Measurements from ENCODE around the gene MPP3.
"Not testable (repeated sequence)": the region's sequence is repeated elsewhere in the genome, so short reads cannot be mapped to it uniquely, and the experiment has no call there.

MPP3 gene

GRCh38 chr17:43842975-43843325 is 10.0 kb upstream of the MPP3 start:
- no peak for TF ChIP-seq CTCF (IDR thresholded peaks at IDR 0.05; ENCODE audit: low read depth, low read length)
- no peak for DNase-seq (ENCODE audit: extremely low read depth, low read depth)

- DNase-seq (ENCODE audit: extremely low read depth, low read depth), result not testable (repeated sequence)
These were observed 9.4 kb upstream of the MPP3 start for GRCh38 chr17:43842091-43842974.

GRCh38 chr17:43841282-43841681 is 8.3 kb upstream of the MPP3 start:
- no peak for TF ChIP-seq CTCF (IDR thresholded peaks at IDR 0.05; ENCODE audit: low read depth, low read length)
- DNase-seq (ENCODE audit: extremely low read depth, low read depth), result no peak

- peak; percentile 5 for TF ChIP-seq CTCF (IDR thresholded peaks at IDR 0.05; ENCODE audit: low read depth, low read length)
- DNase-seq (ENCODE audit: extremely low read depth, low read depth), result no peak
These were observed 7.9 kb upstream of the MPP3 start for GRCh38 chr17:43840814-43841213.

GRCh38 chr17:43839670-43840108 is 6.7 kb upstream of the MPP3 start:
- TF ChIP-seq CTCF (IDR thresholded peaks at IDR 0.05; ENCODE audit: low read depth, low read length), result no peak
- no peak for DNase-seq (ENCODE audit: extremely low read depth, low read depth)

GRCh38 chr17:43834106-43834505 is 1.2 kb upstream of the MPP3 start:
- DNase-seq (ENCODE audit: extremely low read depth, low read depth), result peak; percentile 54
- no peak for TF ChIP-seq CTCF (IDR thresholded peaks at IDR 0.05; ENCODE audit: low read depth, low read length)

GRCh38 chr17:43832168-43832975 is 574 bp downstream of the MPP3 start:
- peak; percentile 14 for DNase-seq (ENCODE audit: extremely low read depth, low read depth)
- TF ChIP-seq CTCF (IDR thresholded peaks at IDR 0.05; ENCODE audit: low read depth, low read length), result no peak; the same call in 1 of the 2 replicates

All from AG09319 (cell line).